ENCODE measurements around the gene ERGIC1. TPM values are rescaled to one million over a fixed set of nuclear protein-coding genes. Genes with fewer than 3 reads are reported as not detected.

ERGIC1 gene
- total RNA-seq, 1 donor: 109 TPM

DNA sequence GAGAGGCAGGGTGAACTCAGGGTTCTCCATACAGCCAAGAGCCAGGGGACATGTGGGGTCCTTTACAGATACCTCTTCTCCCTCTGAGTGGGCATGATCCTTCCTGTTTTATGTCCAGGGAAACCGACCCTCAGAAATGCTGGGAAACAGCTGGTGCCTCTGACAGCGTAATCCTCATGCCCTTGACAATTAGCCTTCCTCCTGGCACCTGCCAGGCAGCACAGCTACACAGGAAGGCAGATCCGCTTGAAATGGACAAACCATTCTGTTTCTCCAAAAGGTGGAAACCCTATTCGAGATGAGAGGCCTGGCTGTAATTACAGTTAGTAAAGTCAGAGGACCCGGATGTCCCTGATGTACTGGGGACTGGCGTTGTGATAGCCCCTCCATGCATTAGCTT lies 7.2 kb downstream of the ERGIC1 start:
- Histone ChIP-seq H3K79me2 (ENCODE audit: insufficient read depth, low read length) (peaks cover 96% of the 10 kb centered on the region), H3K4me3 (ENCODE audit: insufficient read depth, low read length) (no peak overlapping the region), H3K27me3 (ENCODE audit: insufficient read depth, low read length) (no peaks in the 10 kb centered on the region), H3K9me3 (ENCODE audit: low read depth, low read length) (no peaks in the 10 kb centered on the region), H3K4me2 (ENCODE audit: insufficient read depth, low read length) (no peak overlapping the region), H3K36me3 (ENCODE audit: insufficient read depth, low read length) (peaks cover 34% of the 10 kb centered on the region), H3K4me1 (ENCODE audit: insufficient read depth, low read length) (peaks cover under 1% of the 10 kb centered on the region), H2AFZ (ENCODE audit: low read length) (no peak overlapping the region), H3K27ac (ENCODE audit: low read depth, low read length) (no peak overlapping the region), H4K20me1 (ENCODE audit: insufficient read depth, low read length) (peaks cover 16% of the 10 kb centered on the region)
- TF ChIP-seq, protein P1, sequence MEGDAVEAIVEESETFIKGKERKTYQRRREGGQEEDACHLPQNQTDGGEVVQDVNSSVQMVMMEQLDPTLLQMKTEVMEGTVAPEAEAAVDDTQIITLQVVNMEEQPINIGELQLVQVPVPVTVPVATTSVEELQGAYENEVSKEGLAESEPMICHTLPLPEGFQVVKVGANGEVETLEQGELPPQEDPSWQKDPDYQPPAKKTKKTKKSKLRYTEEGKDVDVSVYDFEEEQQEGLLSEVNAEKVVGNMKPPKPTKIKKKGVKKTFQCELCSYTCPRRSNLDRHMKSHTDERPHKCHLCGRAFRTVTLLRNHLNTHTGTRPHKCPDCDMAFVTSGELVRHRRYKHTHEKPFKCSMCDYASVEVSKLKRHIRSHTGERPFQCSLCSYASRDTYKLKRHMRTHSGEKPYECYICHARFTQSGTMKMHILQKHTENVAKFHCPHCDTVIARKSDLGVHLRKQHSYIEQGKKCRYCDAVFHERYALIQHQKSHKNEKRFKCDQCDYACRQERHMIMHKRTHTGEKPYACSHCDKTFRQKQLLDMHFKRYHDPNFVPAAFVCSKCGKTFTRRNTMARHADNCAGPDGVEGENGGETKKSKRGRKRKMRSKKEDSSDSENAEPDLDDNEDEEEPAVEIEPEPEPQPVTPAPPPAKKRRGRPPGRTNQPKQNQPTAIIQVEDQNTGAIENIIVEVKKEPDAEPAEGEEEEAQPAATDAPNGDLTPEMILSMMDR (IDR thresholded peaks at IDR 0.05; ENCODE audit: extremely low read depth, low read depth, low read length): no peak
- DNase-seq (ENCODE audit: insufficient read length, low spot score, missing footprints): no peak

DNA sequence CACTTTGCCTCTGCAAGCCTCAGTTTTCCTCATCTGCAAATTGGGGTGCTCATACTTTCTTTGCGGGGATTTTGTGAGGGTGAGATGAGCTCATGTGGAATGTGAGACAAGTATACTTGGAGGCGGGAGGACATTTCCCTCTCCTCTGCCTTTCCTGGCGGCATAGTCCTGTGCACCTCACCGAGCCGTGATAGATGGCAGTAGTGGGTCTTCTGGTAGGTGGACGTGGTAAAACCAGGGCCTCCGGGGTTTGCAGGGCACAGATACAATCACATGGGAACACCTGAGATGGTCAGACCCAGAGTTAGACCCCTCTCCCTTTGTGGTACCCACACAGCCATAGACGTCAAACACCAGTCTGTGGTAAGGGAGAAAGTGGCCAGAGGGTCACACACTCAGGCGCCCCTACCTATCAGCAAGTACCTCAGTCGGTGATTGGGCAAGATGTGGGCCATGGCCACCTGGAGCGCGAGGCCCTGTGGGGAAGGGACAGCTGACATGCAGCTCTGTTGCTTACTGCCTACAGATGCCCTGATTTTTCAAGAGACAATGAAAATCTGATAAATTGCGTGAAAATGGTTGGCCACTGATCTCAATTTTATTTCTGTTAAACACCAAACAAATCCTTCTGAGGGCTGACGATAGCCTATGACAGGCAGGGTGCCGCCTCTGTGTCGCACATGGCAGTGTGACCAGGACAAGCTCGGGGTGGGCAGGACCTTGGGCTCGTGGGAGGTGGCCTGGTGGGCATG lies 9.9 kb downstream of the ERGIC1 start:
- H4K20me1 ChIP-seq (ENCODE audit: insufficient read depth, low read length): peaks cover 12% of the 10 kb centered on the region
- H3K27me3 ChIP-seq (ENCODE audit: insufficient read depth, low read length): no peaks in the 10 kb centered on the region
- TF ChIP-seq, protein P1 (IDR thresholded peaks at IDR 0.05; ENCODE audit: extremely low read depth, low read depth, low read length): no peak
- no peaks in the 10 kb centered on the region for H3K4me1 ChIP-seq (ENCODE audit: insufficient read depth, low read length)
- no peak for DNase-seq (ENCODE audit: insufficient read length, low spot score, missing footprints)
- H3K9me3 ChIP-seq (ENCODE audit: low read depth, low read length): no peaks in the 10 kb centered on the region
- H2AFZ ChIP-seq (ENCODE audit: low read length): no peak overlapping the region
- H3K36me3 ChIP-seq (ENCODE audit: insufficient read depth, low read length): peaks cover 30% of the 10 kb centered on the region
- H3K4me3 ChIP-seq (ENCODE audit: insufficient read depth, low read length): no peak overlapping the region
- no peak overlapping the region for H3K4me2 ChIP-seq (ENCODE audit: insufficient read depth, low read length)
- peaks cover 96% of the 10 kb centered on the region for H3K79me2 ChIP-seq (ENCODE audit: insufficient read depth, low read length)
- H3K27ac ChIP-seq (ENCODE audit: low read depth, low read length): no peak overlapping the region

DNA sequence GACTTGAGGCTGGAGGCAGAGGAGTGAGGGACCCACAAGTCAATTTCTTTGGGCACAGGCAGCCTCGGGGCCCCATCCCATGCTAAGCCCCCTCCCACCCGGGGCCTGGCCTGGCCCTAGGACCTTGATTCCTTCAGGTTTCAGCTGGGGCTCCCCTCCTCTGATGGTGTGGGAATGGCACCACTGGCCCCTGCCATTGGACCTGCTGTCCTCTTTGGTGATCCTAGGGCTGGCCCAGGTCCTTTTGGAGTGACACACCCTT lies 10.5 kb downstream of the ERGIC1 start:
- H2AFZ ChIP-seq (ENCODE audit: low read length): no peak overlapping the region
- DNase-seq (ENCODE audit: insufficient read length, low spot score, missing footprints): no peak
- no peaks in the 10 kb centered on the region for H3K27me3 ChIP-seq (ENCODE audit: insufficient read depth, low read length)
- H3K4me3 ChIP-seq (ENCODE audit: insufficient read depth, low read length): no peak overlapping the region
- peaks cover 1% of the 10 kb centered on the region for H3K4me1 ChIP-seq (ENCODE audit: insufficient read depth, low read length)
- no peak overlapping the region for H3K27ac ChIP-seq (ENCODE audit: low read depth, low read length)
- H3K79me2 ChIP-seq (ENCODE audit: insufficient read depth, low read length): peaks cover 97% of the 10 kb centered on the region
- H3K36me3 ChIP-seq (ENCODE audit: insufficient read depth, low read length): peaks cover 28% of the 10 kb centered on the region
- H3K9me3 ChIP-seq (ENCODE audit: low read depth, low read length): no peaks in the 10 kb centered on the region
- peaks cover 12% of the 10 kb centered on the region for H4K20me1 ChIP-seq (ENCODE audit: insufficient read depth, low read length)
- TF ChIP-seq, protein P1 (IDR thresholded peaks at IDR 0.05; ENCODE audit: extremely low read depth, low read depth, low read length): no peak
- no peak overlapping the region for H3K4me2 ChIP-seq (ENCODE audit: insufficient read depth, low read length)

DNA sequence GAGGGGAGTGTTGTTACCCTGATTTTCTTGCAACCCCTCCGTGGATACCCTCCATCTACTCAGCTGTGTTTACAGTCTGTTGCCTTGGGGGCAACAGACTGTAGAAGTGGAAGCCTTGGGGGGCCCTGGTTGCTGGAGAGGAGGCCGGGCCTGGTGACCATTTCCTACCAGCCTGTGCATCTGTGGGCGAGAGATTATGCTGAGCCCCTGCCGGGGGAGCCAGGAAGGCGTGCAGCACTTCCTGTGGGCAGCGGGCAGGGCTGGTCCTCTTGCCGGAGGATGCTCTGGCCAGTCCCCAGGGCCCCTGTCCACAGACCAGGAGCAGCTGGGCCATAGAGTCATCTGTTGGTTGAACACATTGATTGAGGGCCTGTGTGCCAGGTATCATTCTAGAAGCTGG lies 11.1 kb downstream of the ERGIC1 start:
- Histone ChIP-seq H2AFZ (ENCODE audit: low read length) (no peak overlapping the region), H3K36me3 (ENCODE audit: insufficient read depth, low read length) (peaks cover 21% of the 10 kb centered on the region), H3K27me3 (ENCODE audit: insufficient read depth, low read length) (no peaks in the 10 kb centered on the region), H4K20me1 (ENCODE audit: insufficient read depth, low read length) (peaks cover 12% of the 10 kb centered on the region), H3K4me3 (ENCODE audit: insufficient read depth, low read length) (no peak overlapping the region), H3K4me1 (ENCODE audit: insufficient read depth, low read length) (peaks cover 7% of the 10 kb centered on the region), H3K79me2 (ENCODE audit: insufficient read depth, low read length) (peaks cover 96% of the 10 kb centered on the region), H3K4me2 (ENCODE audit: insufficient read depth, low read length) (no peak overlapping the region), H3K9me3 (ENCODE audit: low read depth, low read length) (no peaks in the 10 kb centered on the region), H3K27ac (ENCODE audit: low read depth, low read length) (no peak overlapping the region)
- TF ChIP-seq, protein P1 (IDR thresholded peaks at IDR 0.05; ENCODE audit: extremely low read depth, low read depth, low read length): no peak
- DNase-seq (ENCODE audit: insufficient read length, low spot score, missing footprints): no peak

Measured in osteoblast (primary cell).